ENCODE data around the gene SPG7.

Gene SPG7

DNA sequence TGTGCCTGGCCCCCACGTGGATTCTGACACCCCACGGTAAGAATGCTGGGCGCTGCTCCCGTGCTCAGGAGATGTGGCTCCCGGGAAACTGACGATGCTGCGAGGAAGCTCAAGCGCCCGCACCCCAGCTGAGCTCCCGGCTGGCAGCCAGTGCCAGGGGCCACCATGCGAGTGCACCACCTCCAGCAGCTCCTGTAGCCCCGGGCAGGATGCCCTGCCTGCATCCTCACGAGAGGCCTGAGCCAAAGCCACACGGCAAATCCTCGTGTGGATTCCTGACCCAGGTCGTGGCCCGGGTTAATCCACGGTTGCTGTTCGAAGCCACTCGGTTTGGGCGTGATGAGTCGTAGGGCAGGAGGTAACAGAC lies 93.7 kb downstream of the SPG7 start:
- no peak for DNase-seq

DNA sequence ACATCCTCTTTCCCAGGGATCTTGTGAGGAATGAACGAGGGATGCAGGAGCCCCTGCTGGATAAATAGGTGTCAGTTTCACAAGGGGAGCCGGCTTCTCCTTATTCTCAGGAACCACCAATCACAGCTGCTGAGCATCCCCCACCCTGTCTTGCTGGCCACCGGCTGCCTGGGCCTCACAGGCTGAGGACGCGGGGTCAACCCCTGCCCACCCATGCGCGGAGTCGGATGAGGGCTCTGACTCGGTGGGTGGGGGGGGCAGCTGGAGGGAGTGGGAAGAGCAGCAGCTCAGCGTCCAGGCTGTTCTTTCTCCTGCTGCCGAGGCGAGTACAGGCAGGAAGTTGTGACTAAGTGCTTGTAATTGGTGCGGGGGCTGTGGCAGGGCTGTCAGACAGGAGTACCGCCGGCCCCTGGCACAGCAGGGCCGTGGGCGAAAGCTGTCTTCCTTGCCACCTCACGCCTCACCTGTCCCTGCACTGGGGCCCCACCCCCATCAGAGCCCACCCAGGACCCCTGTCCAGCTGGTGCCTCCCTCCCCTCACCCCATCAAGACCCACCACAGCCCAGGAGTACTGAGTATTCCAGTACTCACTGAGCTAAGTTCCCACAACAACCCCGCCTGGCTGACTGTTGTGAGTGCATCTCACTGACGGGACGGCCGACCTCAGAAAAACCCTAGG lies 94.2 kb downstream of the SPG7 start:
- peak; percentile 38 for DNase-seq

DNA sequence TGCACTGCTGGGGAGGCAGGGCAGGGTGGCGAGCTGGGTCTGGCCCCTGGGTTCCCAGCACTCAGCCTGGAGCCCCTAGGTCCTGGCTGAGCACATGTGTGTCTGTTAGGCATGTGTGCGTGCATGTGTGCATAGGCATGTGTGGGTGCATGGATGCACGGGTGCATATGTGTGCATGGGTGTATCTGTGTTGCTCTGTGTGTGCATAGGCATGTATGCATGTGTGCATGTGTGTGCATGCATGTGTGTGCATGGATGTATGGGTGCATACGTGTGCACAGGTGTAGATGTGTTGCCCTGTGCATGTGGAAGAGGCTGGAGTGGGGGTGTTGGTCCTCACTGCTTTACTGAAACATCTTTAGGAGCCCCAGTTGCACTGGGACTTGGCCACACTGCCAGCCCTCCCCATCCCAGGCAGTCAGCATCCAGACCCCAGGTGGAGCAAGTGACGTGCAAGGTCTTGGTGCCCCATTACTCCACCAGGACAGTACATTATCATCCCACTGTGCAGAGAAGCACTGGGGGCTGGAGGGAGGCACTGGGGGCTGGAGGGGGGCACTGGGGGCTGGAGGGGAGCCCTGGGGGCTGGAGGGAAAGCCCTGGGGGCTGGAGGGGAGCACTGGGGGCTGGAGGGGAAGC lies 94.9 kb downstream of the SPG7 start:
- no peak for DNase-seq

DNA sequence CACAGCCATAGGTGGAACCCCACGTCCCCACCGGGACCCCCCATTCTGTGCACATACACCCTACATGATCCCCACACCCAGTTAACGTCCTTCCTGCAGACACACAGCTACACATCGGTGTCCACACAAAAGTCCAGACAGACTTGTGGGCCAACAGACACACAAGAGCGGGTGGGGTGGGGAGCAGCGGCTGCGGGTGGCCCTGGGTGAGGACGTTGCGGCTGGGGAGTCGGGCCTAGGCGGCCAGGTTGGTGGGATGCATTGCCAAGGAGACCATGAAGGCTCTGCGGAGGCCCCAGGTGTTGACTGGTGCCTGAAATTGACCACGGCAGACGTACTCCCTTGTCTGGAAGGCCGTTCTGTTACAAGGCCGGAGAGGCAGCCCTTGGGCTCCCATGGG lies 96.6 kb downstream of the SPG7 start:
- no peak for DNase-seq

DNA sequence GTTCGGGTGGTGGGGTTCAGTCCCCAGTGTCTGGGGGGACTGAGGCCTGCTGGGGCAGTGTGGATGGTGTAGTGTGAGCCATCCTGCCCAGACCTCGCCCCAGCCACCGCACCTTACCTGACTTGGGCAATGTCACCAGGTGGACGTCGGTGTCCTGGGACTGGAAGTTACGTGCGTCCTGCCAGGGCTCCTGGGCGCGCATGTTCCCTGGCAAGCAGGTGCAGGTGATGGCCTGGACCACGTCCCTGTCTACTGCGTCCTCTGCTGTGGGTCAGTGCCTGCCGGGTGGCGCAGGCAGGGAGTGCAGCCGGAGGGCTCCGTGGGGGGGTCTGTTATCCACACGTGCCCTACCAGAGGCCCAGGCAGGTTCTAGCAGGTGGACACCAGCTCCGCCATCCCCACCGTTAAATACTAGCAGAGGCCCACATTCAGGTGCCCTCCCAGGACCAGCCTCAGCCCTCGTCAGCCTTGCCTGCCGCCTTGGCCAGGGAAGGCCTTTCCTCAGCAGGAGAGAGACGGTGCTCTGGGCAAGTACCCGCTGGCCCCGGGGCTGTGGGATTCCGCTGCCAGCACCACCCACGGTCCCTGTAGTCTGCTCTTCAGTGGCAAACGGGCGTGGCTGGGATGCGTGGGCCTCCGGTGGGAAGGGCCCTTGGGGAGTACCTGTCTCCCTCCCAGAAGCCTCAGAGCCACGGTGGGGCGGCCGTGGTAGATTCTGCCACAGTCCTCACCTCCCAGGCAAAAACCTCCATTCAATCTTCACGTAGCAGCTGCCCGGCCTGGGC lies 97.2 kb downstream of the SPG7 start:
- no peak for DNase-seq

DNA sequence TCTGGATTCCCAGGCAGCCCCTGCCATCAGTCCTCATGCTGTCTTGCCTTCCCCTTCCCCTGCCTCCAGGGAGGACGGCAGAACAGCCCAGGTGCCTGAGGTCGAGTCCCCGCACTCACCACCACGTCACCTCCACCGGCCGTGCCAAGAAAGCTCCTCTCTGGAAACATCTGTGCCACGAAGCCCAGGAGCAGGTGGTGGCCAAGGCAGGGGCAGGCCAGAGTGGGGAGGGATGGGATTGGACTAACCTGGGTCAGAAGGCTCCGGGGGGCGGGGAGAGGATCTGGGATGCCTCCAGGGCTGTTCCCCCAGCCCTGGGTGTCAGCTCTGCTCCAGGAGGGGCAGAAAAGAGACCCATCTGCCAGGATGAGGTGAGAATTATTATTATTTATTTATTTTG lies 97.8 kb downstream of the SPG7 start:
- DNase-seq: no peak
